ENCODE measurements around the gene LHX6.

GRCh38 chr9:122183501-122183900, 45.3 kb downstream of the LHX6 start:
- no peak for TF ChIP-seq CTCF (conservative IDR thresholded peaks at IDR 0.05 in 1 of 2, IDR thresholded peaks at IDR 0.05 in 1 of 2; ENCODE audit: low read depth in 1 of 2, low read length in 2 of 2)
- no peak for TF ChIP-seq EZH2 (IDR thresholded peaks at IDR 0.05; ENCODE audit: low read length, missing control alignments)

All from fibroblast of lung (primary cell).